ENCODE results near the gene TANGO6.
"Not testable (repeated sequence)": the region's sequence is repeated elsewhere in the genome, so short reads cannot be mapped to it uniquely, and the experiment has no call there.

TANGO6 gene

GRCh38 chr16:69120096-69120664 lies 276.8 kb downstream of the TANGO6 start:
- no peak for TF ChIP-seq CTCF (IDR thresholded peaks at IDR 0.05; ENCODE audit: low read depth, low read length)
- H3K4me3 ChIP-seq (ENCODE audit: low read depth, low read length), result no peak overlapping the region
- peaks cover 49% of the 10 kb centered on the region for H3K36me3 ChIP-seq
- DNase-seq, result no peak
- no peaks in the 10 kb centered on the region for H3K9me3 ChIP-seq (ENCODE audit: severe bottlenecking)
- no peak overlapping the region for H3K27ac ChIP-seq
- H3K27me3 ChIP-seq (ENCODE audit: insufficient read depth, low read depth, severe bottlenecking), result no peaks in the 10 kb centered on the region

DNA sequence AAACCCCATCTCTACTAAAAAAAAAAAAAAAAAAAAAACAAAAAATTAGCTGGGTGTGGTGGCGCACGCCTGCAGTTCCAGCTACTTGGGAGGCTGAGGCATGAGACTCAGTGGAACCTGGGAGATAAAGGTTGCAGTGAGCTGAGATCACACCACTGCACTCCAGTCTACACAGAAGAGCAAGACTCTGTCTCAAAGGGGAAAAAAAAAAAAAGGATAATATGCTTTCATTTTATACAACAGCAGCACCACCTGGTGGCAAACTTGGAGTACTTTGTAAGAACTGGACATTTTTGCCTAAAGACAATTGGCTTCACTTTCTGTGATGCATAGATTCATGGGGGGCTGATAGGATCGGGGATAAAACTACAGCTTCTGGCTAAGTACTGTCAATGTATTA lies 280.6 kb downstream of the TANGO6 start:
- Histone ChIP-seq H3K27me3 (ENCODE audit: insufficient read depth, low read depth, severe bottlenecking) (no peaks in the 10 kb centered on the region), H3K36me3 (peaks cover 36% of the 10 kb centered on the region), H3K4me3 (ENCODE audit: low read depth, low read length) (no peak overlapping the region), H3K9me3 (ENCODE audit: severe bottlenecking) (no peaks in the 10 kb centered on the region), H3K27ac (no peak overlapping the region)
- DNase-seq, result peak; percentile 64
- peak; percentile 53 for TF ChIP-seq CTCF (IDR thresholded peaks at IDR 0.05; ENCODE audit: low read depth, low read length)

- not testable (repeated sequence) for DNase-seq; H3K9me3 ChIP-seq (ENCODE audit: severe bottlenecking); H3K27ac ChIP-seq; H3K4me3 ChIP-seq (ENCODE audit: low read depth, low read length); H3K27me3 ChIP-seq (ENCODE audit: insufficient read depth, low read depth, severe bottlenecking)
- H3K36me3 ChIP-seq, result peaks cover 33% of the 10 kb centered on the region
Observed at GRCh38 chr16:69124406-69124805, 281.1 kb downstream of the TANGO6 start.

GRCh38 chr16:69124961-69125360 lies 281.6 kb downstream of the TANGO6 start:
- not testable (repeated sequence) for H3K27me3 ChIP-seq (ENCODE audit: insufficient read depth, low read depth, severe bottlenecking); DNase-seq; H3K27ac ChIP-seq; H3K4me3 ChIP-seq (ENCODE audit: low read depth, low read length); H3K9me3 ChIP-seq (ENCODE audit: severe bottlenecking)
- peaks cover 29% of the 10 kb centered on the region for H3K36me3 ChIP-seq

GRCh38 chr16:69126221-69126620 lies 282.9 kb downstream of the TANGO6 start:
- Histone ChIP-seq H3K27ac (no peak overlapping the region), H3K9me3 (ENCODE audit: severe bottlenecking) (no peaks in the 10 kb centered on the region), H3K27me3 (ENCODE audit: insufficient read depth, low read depth, severe bottlenecking) (no peaks in the 10 kb centered on the region), H3K36me3 (peaks cover 23% of the 10 kb centered on the region), H3K4me3 (ENCODE audit: low read depth, low read length) (no peak overlapping the region)
- DNase-seq, result no peak
- no peak for TF ChIP-seq CTCF (IDR thresholded peaks at IDR 0.05; ENCODE audit: low read depth, low read length)

DNA sequence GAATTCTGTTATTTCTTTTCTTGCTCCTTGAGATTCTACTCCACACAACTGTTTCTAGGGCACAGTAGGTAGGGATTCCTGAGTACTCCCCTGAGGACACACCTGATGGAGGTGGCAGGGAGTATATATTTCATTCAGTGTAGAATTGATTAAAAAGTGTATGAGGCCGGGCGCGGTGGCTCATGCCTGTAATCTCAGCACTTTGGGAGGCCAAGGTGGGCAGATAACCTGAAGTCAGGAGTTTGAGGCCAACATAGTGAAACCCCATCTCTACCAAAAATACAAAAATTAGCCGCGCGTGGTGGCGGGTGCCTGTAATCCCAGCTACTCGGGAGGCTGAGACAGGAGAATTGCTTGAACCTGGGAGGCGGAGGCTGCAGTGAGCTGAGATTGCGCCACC lies 283.5 kb downstream of the TANGO6 start:
- not testable (repeated sequence) for DNase-seq; H3K27me3 ChIP-seq (ENCODE audit: insufficient read depth, low read depth, severe bottlenecking); H3K9me3 ChIP-seq (ENCODE audit: severe bottlenecking); H3K27ac ChIP-seq; H3K4me3 ChIP-seq (ENCODE audit: low read depth, low read length)
- H3K36me3 ChIP-seq, result peaks cover 24% of the 10 kb centered on the region

DNA sequence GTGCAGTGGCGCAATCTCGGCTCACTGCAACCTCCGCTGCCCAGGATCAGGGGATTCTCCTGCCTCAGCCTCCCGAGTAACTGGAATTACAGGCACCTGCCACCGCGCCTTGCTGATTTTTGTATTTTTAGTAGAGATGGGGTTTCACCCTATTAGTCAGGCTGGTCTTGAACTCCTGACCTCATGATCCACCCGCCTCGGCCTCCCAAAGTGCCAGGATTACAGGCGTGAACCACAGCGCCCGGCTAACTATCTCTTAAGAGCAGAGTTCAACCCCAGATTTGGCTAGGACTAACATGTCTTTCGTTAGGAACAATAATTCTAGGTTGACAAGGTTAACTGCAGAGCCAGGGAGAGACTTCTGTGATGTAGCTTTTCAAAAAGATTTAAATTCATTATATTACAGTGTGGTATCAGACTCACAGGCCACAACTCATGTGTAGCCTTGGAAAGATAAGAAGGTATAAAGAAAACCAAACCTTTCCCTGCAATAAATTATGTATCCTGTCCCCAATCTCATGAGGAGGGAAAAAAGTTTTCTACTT lies 284.7 kb downstream of the TANGO6 start:
- Histone ChIP-seq H3K27ac (no peak overlapping the region), H3K27me3 (ENCODE audit: insufficient read depth, low read depth, severe bottlenecking) (no peaks in the 10 kb centered on the region), H3K9me3 (ENCODE audit: severe bottlenecking) (no peaks in the 10 kb centered on the region), H3K36me3 (peaks cover 25% of the 10 kb centered on the region), H3K4me3 (ENCODE audit: low read depth, low read length) (no peak overlapping the region)
- no peak for TF ChIP-seq CTCF (IDR thresholded peaks at IDR 0.05; ENCODE audit: low read depth, low read length)
- no peak for DNase-seq

Measured in WERI-Rb-1 (cell line).